Measurements from ENCODE around the gene RGL1. TPM values are rescaled to one million over a fixed set of nuclear protein-coding genes. Genes with fewer than 3 reads are reported as not detected.

RGL1 gene
- total and polyA plus RNA-seq, 5 donors: 7.2 to 22.9 (median 16.4) TPM

DNA sequence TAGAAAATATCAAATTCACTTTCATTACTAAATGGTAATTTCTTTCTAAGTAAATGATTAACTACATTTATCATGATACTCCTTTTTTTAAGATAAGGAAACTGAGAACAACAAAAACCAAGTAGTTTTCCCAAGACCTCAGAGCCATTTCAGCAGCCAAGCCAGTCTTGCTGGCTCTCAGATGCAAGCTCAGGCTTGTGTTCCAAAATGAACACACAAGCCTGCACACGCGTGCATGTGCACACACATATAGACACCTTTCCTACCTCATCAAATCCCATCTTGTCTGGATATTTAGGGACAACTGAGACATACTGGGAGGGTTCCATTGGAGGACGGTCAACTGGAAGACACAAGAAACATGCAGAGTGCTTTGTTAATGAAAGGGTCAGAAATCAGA lies 149.6 kb downstream of the RGL1 start:
- Histone ChIP-seq H3K9me3 (ENCODE audit: control insufficient read depth, low read length) (no peaks in the 10 kb centered on the region), H3K27ac (ENCODE audit: low read length) (no peak overlapping the region), H3K27me3 (ENCODE audit: control insufficient read depth, insufficient read depth) (no peaks in the 10 kb centered on the region), H3K4me1 (ENCODE audit: control insufficient read depth, insufficient read depth, low read length) (peaks cover 1% of the 10 kb centered on the region), H3K4me3 (ENCODE audit: low read length) (no peak overlapping the region)
- DNase-seq (peak in 1 of 3 donors; percentile 50), ATAC-seq (no peak)
- 87% methylated on average over 3 of the region's 3 CpGs for WGBS
- intact Hi-C loops (cut with DNase I): no loop called here

DNA sequence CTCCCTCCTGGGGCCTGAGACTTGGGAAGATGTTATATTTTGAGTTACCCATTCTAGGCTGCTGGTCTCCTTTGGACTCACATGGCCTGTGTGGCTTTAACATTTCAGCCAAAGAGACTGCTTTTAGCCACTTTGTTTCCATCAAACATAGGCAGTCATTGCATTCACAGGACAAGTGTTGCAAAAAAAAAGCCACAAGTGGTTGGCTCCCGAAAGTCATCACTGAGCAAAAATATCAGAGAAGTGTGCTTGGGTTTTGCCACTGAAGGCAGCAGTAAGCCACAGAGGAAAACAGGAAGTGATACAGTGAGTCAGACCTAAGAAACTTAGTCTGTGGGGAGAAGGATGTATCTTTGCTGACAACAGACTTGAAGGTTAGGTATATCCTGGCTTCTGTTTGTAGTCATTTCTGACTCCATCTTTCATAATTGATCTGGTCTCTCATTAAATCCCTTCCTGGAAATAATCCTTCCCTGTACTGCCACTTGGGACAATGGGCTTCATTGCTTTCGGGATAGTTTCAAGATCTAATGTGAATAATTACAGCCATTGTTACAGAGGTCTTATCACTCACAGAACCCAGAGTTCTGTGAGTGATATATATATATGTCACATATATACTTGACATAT lies 151.8 kb downstream of the RGL1 start:
- DNase-seq (no peak), ATAC-seq (peak; percentile 63 to 74)
- 44% methylated on average over 2 of the region's 2 CpGs for WGBS
- H3K9me3 ChIP-seq (ENCODE audit: control insufficient read depth, low read length): no peaks in the 10 kb centered on the region
- H3K27me3 ChIP-seq (ENCODE audit: control insufficient read depth, insufficient read depth): no peaks in the 10 kb centered on the region
- no peak overlapping the region for H3K4me3 ChIP-seq (ENCODE audit: low read length)
- intact Hi-C loops (cut with DNase I): no loop called here
- peak overlapping the region; percentile 42 for H3K27ac ChIP-seq (ENCODE audit: low read length)
- peaks cover 1% of the 10 kb centered on the region for H3K4me1 ChIP-seq (ENCODE audit: control insufficient read depth, insufficient read depth, low read length)

DNA sequence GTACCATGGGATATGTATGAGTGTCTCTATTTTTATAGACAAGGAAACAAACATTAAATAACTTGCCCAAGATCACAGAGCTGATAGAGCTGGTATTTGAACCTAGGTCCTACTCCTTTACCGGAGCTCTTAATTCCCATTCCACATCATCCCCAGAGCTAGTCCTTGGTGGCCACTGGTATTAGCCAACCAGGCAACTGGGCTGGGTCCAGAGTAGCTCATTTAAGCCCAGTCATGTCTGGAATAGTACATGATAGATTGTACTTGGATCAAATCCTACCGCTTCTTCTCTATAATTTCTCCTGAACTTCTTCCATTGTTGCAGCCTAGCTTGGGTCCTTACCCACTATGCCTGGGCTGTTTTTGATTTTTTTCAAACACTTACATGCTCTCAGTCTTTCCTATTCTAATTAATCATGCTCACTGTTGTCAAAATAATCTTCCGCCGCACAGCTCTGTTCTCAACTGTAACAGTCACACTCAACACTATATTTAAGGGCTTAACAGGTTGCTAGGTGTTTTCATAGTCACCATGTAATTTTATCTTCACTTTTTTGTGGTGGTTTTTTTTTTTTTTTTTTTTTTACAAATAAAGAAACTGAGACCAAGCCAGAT lies 152.4 kb downstream of the RGL1 start:
- H3K27me3 ChIP-seq (ENCODE audit: control insufficient read depth, insufficient read depth): no peaks in the 10 kb centered on the region
- intact Hi-C loops (cut with DNase I): no loop called here
- no peak for ATAC-seq
- H3K27ac ChIP-seq (ENCODE audit: low read length): peak overlapping the region; percentile 48
- H3K4me1 ChIP-seq (ENCODE audit: control insufficient read depth, insufficient read depth, low read length): peaks cover 1% of the 10 kb centered on the region
- no peak overlapping the region for H3K4me3 ChIP-seq (ENCODE audit: low read length)
- H3K9me3 ChIP-seq (ENCODE audit: control insufficient read depth, low read length): no peaks in the 10 kb centered on the region
- DNase-seq: no peak
- 86% methylated on average over 4 of the region's 4 CpGs for WGBS

DNA sequence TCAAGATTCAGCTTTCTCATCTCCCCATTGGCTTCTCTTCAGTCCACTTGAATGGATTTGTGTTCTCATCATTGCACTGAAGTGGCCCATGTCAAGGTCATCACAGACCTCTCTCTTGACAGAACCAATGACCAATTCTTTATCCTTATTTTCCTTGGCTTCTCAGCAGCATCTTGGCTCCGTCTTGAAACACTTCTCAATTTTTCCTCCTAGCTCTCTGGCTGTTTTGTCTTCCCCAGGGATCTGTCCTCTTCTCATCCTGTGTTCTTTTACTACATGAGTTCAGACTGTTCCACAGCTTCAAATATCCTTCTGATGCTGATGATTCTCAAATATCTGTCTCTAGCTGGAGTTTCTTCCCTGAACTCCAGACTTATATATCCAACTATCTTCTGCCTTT lies 154.0 kb downstream of the RGL1 start:
- intact Hi-C loops (cut with DNase I): no loop called here
- 55% methylated on average over 1 of the region's 1 CpG for WGBS
- no peak overlapping the region for H3K4me3 ChIP-seq (ENCODE audit: low read length)
- ATAC-seq (peak; percentile 67 to 73), DNase-seq (no peak)
- peaks cover 1% of the 10 kb centered on the region for H3K4me1 ChIP-seq (ENCODE audit: control insufficient read depth, insufficient read depth, low read length)
- H3K27me3 ChIP-seq (ENCODE audit: control insufficient read depth, insufficient read depth): no peaks in the 10 kb centered on the region
- no peak overlapping the region for H3K27ac ChIP-seq (ENCODE audit: low read length)
- no peaks in the 10 kb centered on the region for H3K9me3 ChIP-seq (ENCODE audit: control insufficient read depth, low read length)

DNA sequence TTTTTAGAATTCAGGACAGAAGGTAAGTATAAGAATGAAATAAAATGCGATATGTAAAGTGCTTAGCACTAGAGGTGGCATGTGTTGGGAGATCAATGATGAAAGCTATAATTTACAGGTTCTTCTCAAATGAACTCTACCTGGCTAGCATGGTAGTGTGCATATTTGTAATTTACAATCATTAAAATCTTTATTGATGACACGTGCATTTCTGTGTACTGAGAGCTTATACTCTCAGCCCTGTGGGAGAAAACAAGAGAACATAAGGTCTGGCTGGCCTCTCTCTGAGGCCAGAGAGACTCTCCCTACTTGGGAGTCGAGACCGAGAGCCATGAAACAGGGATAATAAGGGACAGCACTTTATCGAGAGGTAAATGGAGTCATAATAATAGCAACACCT lies 156.2 kb downstream of the RGL1 start:
- Histone ChIP-seq H3K27me3 (ENCODE audit: control insufficient read depth, insufficient read depth) (no peaks in the 10 kb centered on the region), H3K27ac (ENCODE audit: low read length) (no peak overlapping the region), H3K4me1 (ENCODE audit: control insufficient read depth, insufficient read depth, low read length) (no peaks in the 10 kb centered on the region), H3K9me3 (ENCODE audit: control insufficient read depth, low read length) (no peaks in the 10 kb centered on the region), H3K4me3 (ENCODE audit: low read length) (no peak overlapping the region)
- ATAC-seq (no peak), DNase-seq (no peak)
- WGBS: 94% methylated on average over 5 of the region's 5 CpGs
- intact Hi-C loops (cut with DNase I): no loop called here

DNA sequence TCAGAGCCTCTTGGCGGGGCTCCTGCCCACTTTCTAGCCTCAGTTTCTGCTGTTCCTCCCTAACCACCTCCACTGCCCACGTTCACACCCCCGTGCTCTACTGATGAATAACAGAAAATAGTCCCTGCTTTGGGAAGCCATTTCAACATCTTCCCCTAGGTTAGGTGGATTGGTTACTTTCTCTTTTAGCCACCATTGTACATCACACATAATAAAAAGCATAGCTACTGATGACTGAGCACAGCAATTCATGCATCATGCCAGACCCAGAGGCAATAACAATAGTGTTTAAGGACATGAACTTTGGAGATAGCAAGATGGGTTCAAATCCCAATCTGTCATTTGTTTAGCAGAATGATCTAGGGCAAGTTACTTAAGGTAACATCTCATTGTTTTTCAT lies 158.0 kb downstream of the RGL1 start:
- Histone ChIP-seq H3K4me3 (ENCODE audit: low read length) (no peak overlapping the region), H3K9me3 (ENCODE audit: control insufficient read depth, low read length) (no peaks in the 10 kb centered on the region), H3K27me3 (ENCODE audit: control insufficient read depth, insufficient read depth) (no peaks in the 10 kb centered on the region), H3K27ac (ENCODE audit: low read length) (no peak overlapping the region), H3K4me1 (ENCODE audit: control insufficient read depth, insufficient read depth, low read length) (no peaks in the 10 kb centered on the region)
- ATAC-seq (no peak), DNase-seq (no peak)
- intact Hi-C loops (cut with DNase I): no loop called here
- 91% methylated on average over 3 of the region's 3 CpGs for WGBS

DNA sequence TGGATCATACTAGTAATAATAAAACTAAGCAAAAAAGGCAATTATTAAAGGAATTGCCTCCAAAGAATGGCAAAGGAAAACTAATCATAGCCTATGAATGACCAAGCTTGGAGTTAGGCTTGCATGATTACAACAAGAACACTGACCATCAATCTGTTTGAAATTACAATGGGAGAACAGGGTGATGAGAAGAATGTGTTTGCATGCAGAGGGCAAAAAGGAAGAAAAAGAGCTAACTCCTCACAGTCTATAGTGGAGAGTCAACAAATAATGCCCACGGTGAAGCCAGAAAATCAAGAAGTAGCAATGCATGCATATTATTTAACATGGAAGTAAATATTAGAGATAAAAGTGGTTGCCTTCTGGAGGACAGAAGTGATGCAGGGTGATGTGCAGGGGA lies 160.8 kb downstream of the RGL1 start:
- no peak for DNase-seq
- intact Hi-C loops (cut with DNase I): no loop called here
- WGBS: 99% methylated on average over 1 of the region's 1 CpG
- no peaks in the 10 kb centered on the region for H3K27me3 ChIP-seq (ENCODE audit: control insufficient read depth, insufficient read depth)
- ATAC-seq: no peak
- H3K27ac ChIP-seq (ENCODE audit: low read length): no peak overlapping the region
- no peaks in the 10 kb centered on the region for H3K4me1 ChIP-seq (ENCODE audit: control insufficient read depth, insufficient read depth, low read length)
- no peak overlapping the region for H3K4me3 ChIP-seq (ENCODE audit: low read length)
- no peaks in the 10 kb centered on the region for H3K9me3 ChIP-seq (ENCODE audit: control insufficient read depth, low read length)

DNA sequence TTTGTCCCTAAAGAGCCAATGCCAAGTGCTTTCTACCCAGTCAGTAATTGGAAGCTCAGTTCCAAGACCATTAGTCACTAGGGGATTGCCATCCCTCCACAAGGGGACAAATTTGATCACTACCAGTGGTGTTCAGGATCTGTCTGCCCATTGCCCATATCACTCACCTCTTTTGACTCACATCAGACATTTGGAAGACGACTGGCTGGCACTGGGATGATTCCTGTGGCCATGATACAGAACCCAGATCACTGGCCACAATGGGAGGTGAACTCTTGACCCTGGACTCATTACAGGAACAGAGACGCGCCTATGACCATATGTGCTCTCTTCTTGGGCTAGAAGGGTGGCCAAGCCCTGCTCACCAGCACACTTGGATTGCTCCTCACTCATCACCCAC lies 161.6 kb downstream of the RGL1 start:
- WGBS: 88% methylated on average over 3 of the region's 3 CpGs
- Histone ChIP-seq H3K9me3 (ENCODE audit: control insufficient read depth, low read length) (no peaks in the 10 kb centered on the region), H3K4me1 (ENCODE audit: control insufficient read depth, insufficient read depth, low read length) (no peaks in the 10 kb centered on the region), H3K4me3 (ENCODE audit: low read length) (no peak overlapping the region), H3K27me3 (ENCODE audit: control insufficient read depth, insufficient read depth) (no peaks in the 10 kb centered on the region), H3K27ac (ENCODE audit: low read length) (no peak overlapping the region)
- DNase-seq: no peak
- ATAC-seq: no peak
- intact Hi-C loops (cut with DNase I): no loop called here

DNA sequence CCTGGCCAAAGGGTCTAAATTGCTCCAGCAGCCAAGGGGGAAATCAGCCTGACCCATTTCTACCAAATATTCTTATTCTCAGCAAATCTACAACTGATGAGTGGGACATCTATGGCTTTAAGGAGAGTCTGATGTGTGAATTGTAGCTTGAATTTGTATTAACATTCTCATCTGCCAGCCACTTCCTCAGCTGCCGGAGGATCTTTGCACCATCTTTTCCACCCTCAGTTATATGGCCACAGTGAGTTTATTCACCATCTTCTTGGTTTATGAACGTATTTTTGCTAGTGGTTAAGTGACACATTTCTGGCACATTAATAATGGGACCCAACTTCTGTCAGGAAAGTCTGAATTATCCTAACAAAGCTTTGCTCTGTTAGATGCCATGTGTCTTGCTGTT lies 163.0 kb downstream of the RGL1 start:
- intact Hi-C loops (cut with DNase I): no loop called here
- H3K27ac ChIP-seq (ENCODE audit: low read length): no peak overlapping the region
- no peaks in the 10 kb centered on the region for H3K4me1 ChIP-seq (ENCODE audit: control insufficient read depth, insufficient read depth, low read length)
- no peak for DNase-seq
- H3K9me3 ChIP-seq (ENCODE audit: control insufficient read depth, low read length): no peaks in the 10 kb centered on the region
- no peaks in the 10 kb centered on the region for H3K27me3 ChIP-seq (ENCODE audit: control insufficient read depth, insufficient read depth)
- H3K4me3 ChIP-seq (ENCODE audit: low read length): no peak overlapping the region
- ATAC-seq: no peak
- WGBS: 87% methylated on average over 2 of the region's 2 CpGs

DNA sequence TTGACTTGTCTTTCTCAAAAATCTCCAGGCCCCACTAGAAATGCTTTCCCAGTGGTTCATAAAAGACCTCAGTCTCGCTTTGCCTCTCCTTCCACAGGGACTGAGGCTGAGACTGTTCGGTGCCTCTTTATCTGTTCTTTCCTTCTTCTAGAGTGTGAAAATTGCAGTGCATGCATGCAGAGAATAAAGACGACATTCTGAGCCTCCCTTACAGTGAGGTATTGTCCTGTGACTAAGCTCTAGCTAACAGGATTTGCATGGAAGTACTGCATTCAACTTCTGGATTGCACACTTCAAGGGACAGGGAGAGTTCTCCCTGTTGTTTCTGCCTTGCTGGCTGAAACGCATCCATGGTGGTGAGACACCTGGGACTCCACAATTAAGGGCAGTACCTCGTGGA lies 163.5 kb downstream of the RGL1 start:
- DNase-seq: no peak
- no peaks in the 10 kb centered on the region for H3K4me1 ChIP-seq (ENCODE audit: control insufficient read depth, insufficient read depth, low read length)
- intact Hi-C loops (cut with DNase I): no loop called here
- no peak overlapping the region for H3K27ac ChIP-seq (ENCODE audit: low read length)
- 67% methylated on average over 5 of the region's 5 CpGs for WGBS
- no peak overlapping the region for H3K4me3 ChIP-seq (ENCODE audit: low read length)
- no peaks in the 10 kb centered on the region for H3K9me3 ChIP-seq (ENCODE audit: control insufficient read depth, low read length)
- no peaks in the 10 kb centered on the region for H3K27me3 ChIP-seq (ENCODE audit: control insufficient read depth, insufficient read depth)
- ATAC-seq: no peak

DNA sequence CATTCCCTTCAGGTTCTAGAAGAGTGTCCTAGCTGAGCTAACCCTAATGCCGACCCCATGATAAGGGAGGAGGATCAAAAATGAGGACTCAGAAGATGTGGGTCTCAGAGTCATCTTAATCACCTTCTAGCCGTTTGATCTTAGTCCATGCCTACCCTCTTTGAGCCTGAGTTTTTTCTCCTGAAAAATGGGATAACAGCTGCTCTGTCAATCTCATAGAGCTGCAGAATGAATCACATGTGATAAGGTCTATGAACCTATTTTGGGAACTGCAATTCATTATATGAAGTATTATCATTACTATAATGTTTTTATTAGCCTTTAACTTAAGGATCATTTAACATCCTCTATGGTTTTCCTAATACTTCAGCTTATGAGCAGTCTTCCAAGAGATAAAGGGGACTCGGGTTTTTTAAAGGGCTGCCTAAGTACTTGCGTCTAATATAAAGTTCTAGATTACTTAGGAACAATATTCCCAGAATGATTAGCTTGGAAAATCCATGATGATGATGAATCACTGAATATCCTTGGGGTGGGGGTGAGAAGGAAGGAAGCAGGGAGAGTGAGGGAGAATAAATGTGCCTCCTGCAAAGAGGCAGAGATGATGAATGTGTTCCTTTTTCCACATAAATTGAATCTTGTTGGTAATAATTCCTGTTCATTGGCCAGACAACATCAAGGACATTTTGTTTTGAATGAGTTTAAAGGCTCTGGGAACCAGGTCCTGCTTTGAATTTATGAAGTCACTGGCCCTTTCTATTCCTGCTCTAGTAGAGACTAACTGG lies 165.8 kb downstream of the RGL1 start:
- no peaks in the 10 kb centered on the region for H3K9me3 ChIP-seq (ENCODE audit: control insufficient read depth, low read length)
- ATAC-seq (no peak), DNase-seq (no peak)
- H3K27ac ChIP-seq (ENCODE audit: low read length): no peak overlapping the region
- no peak overlapping the region for H3K4me3 ChIP-seq (ENCODE audit: low read length)
- H3K4me1 ChIP-seq (ENCODE audit: control insufficient read depth, insufficient read depth, low read length): no peaks in the 10 kb centered on the region
- WGBS: 53% methylated on average over 4 of the region's 4 CpGs
- intact Hi-C loops (cut with DNase I): no loop called here
- no peaks in the 10 kb centered on the region for H3K27me3 ChIP-seq (ENCODE audit: control insufficient read depth, insufficient read depth)
